Breast epithelium (tissue), 4 donors: ENCODE data around the gene S100A7A. TPM values are rescaled to one million over a fixed set of nuclear protein-coding genes. Genes with fewer than 3 reads are reported as not detected.
"Not testable (repeated sequence)": the region's sequence is repeated elsewhere in the genome, so short reads cannot be mapped to it uniquely, and the experiment has no call there.

Source experiments
- DNase-seq, 2 donors: peaks; one replicate each; pipeline ENCODE4 v3.0.0-alpha.2; 2019; ENCODE audit warnings: low spot score in 2 of 2
- H3K27ac ChIP-seq, 2 donors: fragments of 200-600 bp; sonication (generic) in 1 of 2; one replicate each; pipeline ENCODE4 v1.5.1; 2016 to 2019; ENCODE audit warnings: mild to moderate bottlenecking in 1 of 2
- H3K27me3 ChIP-seq, 2 donors: fragments of 200-600 bp; sonication (generic) in 1 of 2; one replicate each; pipeline versions ENCODE4 v1.5.1 to v1.6.0; 2017 to 2019; ENCODE audit warnings: control low read depth in 1 of 2, mild to moderate bottlenecking in 1 of 2
- H3K36me3 ChIP-seq: fragments of 200-600 bp; one replicate; pipeline ENCODE4 v1.5.1; 2019
- H3K4me1 ChIP-seq, 2 donors: fragments of 200-600 bp; sonication (generic); one replicate each; pipeline ENCODE4 v1.5.1; 2016 to 2019; ENCODE audit warnings: control low read depth in 1 of 2
- H3K4me3 ChIP-seq, 3 donors: fragments of 200-600 bp; sonication (generic); 1 replicate in 2 of 3; 2 replicates in 1 of 3; pipeline ENCODE4 v1.5.1; 2016 to 2019; ENCODE audit warnings: mild to moderate bottlenecking in 3 of 3, moderate library complexity in 2 of 3
- H3K9me3 ChIP-seq, 2 donors: fragments of 200-600 bp; sonication (generic) in 1 of 2; one replicate each; pipeline ENCODE4 v1.5.1; 2016 to 2019; ENCODE audit warnings: control low read depth in 1 of 2
- CTCF ChIP-seq, 3 donors: fragments of 450-650 bp; IDR thresholded peaks; one replicate each; pipeline ENCODE4 v1.5.1; 2016 to 2017; ENCODE audit warnings: antibody characterized with exemption in 3 of 3, mild to moderate bottlenecking in 3 of 3, moderate library complexity in 3 of 3
- POLR2A ChIP-seq: fragments of 450-650 bp; IDR thresholded peaks from one replicate; pipeline ENCODE4 v1.6.1; 2016; ENCODE audit warnings: antibody characterized with exemption, mild to moderate bottlenecking, moderate library complexity
- POLR2AphosphoS5 ChIP-seq, 3 donors: sonication (generic); formaldehyde crosslinking; IDR thresholded peaks; one replicate each; pipeline ENCODE4 v1.6.1; 2017; ENCODE audit warnings: antibody characterized with exemption in 3 of 3
- intact Hi-C: fragments of 100-400 bp; cut with DNase I; formaldehyde crosslinking; loops from one replicate; pipeline ENCODE4 v1.15.1; 2023; ENCODE audit warnings: low total_unique reads
- total RNA-seq, 3 donors: library from RNA; depleted of rRNA; stranded (reverse); fragments of >200 nt; gene quantifications; one replicate each; pipeline ENCODE4 v1.1.0, GENCODE V29; 2016

Gene S100A7A
- total RNA-seq, 3 donors from 2014 or later: not detected

- intact Hi-C loops: no loop called here
- H3K9me3 ChIP-seq: no peaks in the 10 kb centered on the region
- H3K4me3 ChIP-seq: no peak within 1 kb of the TSS
- no peaks in the 10 kb centered on the region for H3K36me3 ChIP-seq
- H3K4me1 ChIP-seq: no peaks in the 10 kb centered on the region
- H3K27ac ChIP-seq: no peak within 1 kb of the TSS
- DNase-seq: no peak
- TF ChIP-seq POLR2AphosphoS5 (IDR thresholded peaks at IDR 0.05): no peak
- no peak for TF ChIP-seq CTCF (IDR thresholded peaks at IDR 0.05)
- no peak for TF ChIP-seq POLR2A
- H3K27me3 ChIP-seq: no peaks in the 10 kb centered on the region
Measured at GRCh38 chr1:153460551-153460950, 44.2 kb downstream of the S100A7A start, which contains the start of gene S100A7. Gene S100A7, minus strand, starts transcription at chr1:153460651. Its CDS starts 1,638 bp downstream, at chr1:153459013.

GRCh38 chr1:153462741-153463140 is 46.4 kb downstream of the S100A7A start:
- H3K4me3 ChIP-seq, DNase-seq, intact Hi-C loops, H3K27me3 ChIP-seq, H3K27ac ChIP-seq, H3K36me3 ChIP-seq, H3K9me3 ChIP-seq, H3K4me1 ChIP-seq: not testable (repeated sequence)

- Histone ChIP-seq H3K27ac (no peak overlapping the region), H3K4me1 (no peaks in the 10 kb centered on the region), H3K9me3 (peaks cover 0 to 2% of the 10 kb centered on the region in 2 donors), H3K36me3 (no peaks in the 10 kb centered on the region), H3K27me3 (no peaks in the 10 kb centered on the region), H3K4me3 (no peak overlapping the region)
- intact Hi-C loops: no loop called here
- no peak for DNase-seq
- TF ChIP-seq POLR2AphosphoS5 (IDR thresholded peaks at IDR 0.05) (no peak), CTCF (IDR thresholded peaks at IDR 0.05) (peak in 2 of 3 donors; percentile 63 to 65), POLR2A (no peak)
Measured at GRCh38 chr1:153465811-153466636, 49.7 kb downstream of the S100A7A start.

- Histone ChIP-seq H3K4me3 (no peak overlapping the region), H3K9me3 (peaks cover 7 to 9% of the 10 kb centered on the region in 2 donors), H3K27ac (no peak overlapping the region), H3K4me1 (no peaks in the 10 kb centered on the region), H3K36me3 (no peaks in the 10 kb centered on the region), H3K27me3 (no peaks in the 10 kb centered on the region)
- intact Hi-C loops: no loop called here
- DNase-seq: no peak
- no peak for TF ChIP-seq POLR2AphosphoS5 (IDR thresholded peaks at IDR 0.05)
- TF ChIP-seq POLR2A: no peak
Measured at GRCh38 chr1:153466908-153467307, 50.6 kb downstream of the S100A7A start.

- intact Hi-C loops: no loop called here
- TF ChIP-seq CTCF (IDR thresholded peaks at IDR 0.05): no peak
- no peak for TF ChIP-seq POLR2AphosphoS5 (IDR thresholded peaks at IDR 0.05)
- TF ChIP-seq POLR2A: no peak
- no peak for DNase-seq
- Histone ChIP-seq H3K27me3 (no peaks in the 10 kb centered on the region), H3K4me1 (no peaks in the 10 kb centered on the region), H3K36me3 (no peaks in the 10 kb centered on the region), H3K9me3 (peaks cover 15 to 16% of the 10 kb centered on the region in 2 donors), H3K4me3 (no peak overlapping the region), H3K27ac (no peak overlapping the region)
Measured at GRCh38 chr1:153470707-153471106, 54.4 kb downstream of the S100A7A start.

Other genes with a start within 250 kb of the S100A7A start
- not detected for gene LELP1, start 213.1 kb upstream of the S100A7A start, total RNA-seq
- not detected for gene PRR9, start 198.9 kb upstream of the S100A7A start, total RNA-seq
- not detected for gene LORICRIN, start 156.8 kb upstream of the S100A7A start, total RNA-seq
- gene PGLYRP3, start 103.6 kb upstream of the S100A7A start, total RNA-seq: not detected
- not detected for gene PGLYRP4, start 67.7 kb upstream of the S100A7A start, total RNA-seq
- 100 to 1,000 TPM in 2 of 3 donors, 10 to 100 TPM in 1; 90.3 to 329 (median 208) TPM for gene S100A9, start 58.7 kb upstream of the S100A7A start, total RNA-seq
- gene S100A12, start 40.9 kb upstream of the S100A7A start, total RNA-seq: 1 to 10 TPM in 2 of 3 donors, not detected in 1; 1.3 to 1.8 TPM
- gene S100A8, start 25.4 kb upstream of the S100A7A start, total RNA-seq: 10 to 100 TPM; 13.1 to 37.4 (median 26.5) TPM
- gene S100A7, start 44.1 kb downstream of the S100A7A start, total RNA-seq: not detected
- 100 to 1,000 TPM; 351 to 861 (median 423) TPM for gene S100A6, start 119.5 kb downstream of the S100A7A start, total RNA-seq
- gene S100A5, start 124.4 kb downstream of the S100A7A start, total RNA-seq: not detected
- gene S100A4, start 129.3 kb downstream of the S100A7A start, total RNA-seq: 1,000 to 10,000 TPM in 1 of 3 donors, 100 to 1,000 TPM in 2; 177 to 1,015 (median 198) TPM
- 1 to 10 TPM in 2 of 3 donors, under 1 TPM in 1; 0.44 to 2.6 (median 2.2) TPM for gene S100A3, start 132.7 kb downstream of the S100A7A start, total RNA-seq
- 1 to 10 TPM in 1 of 3 donors, under 1 TPM in 1, not detected in 1; 0.33 to 5.4 TPM for gene S100A2, start 149.3 kb downstream of the S100A7A start, total RNA-seq
- gene S100A16, start 196.6 kb downstream of the S100A7A start, total RNA-seq: 100 to 1,000 TPM in 2 of 3 donors, 10 to 100 TPM in 1; 52.0 to 154 (median 102) TPM
- gene S100A14, start 199.8 kb downstream of the S100A7A start, total RNA-seq: 10 to 100 TPM in 2 of 3 donors, not detected in 1; 70.1 to 99.2 TPM
- 100 to 1,000 TPM; 163 to 221 (median 198) TPM for gene S100A13, start 211.0 kb downstream of the S100A7A start, total RNA-seq
- gene S100A1, start 211.9 kb downstream of the S100A7A start, total RNA-seq: 10 to 100 TPM in 2 of 3 donors, 1 to 10 TPM in 1; 6.1 to 40.0 (median 28.5) TPM
- 100 to 1,000 TPM in 1 of 3 donors, 10 to 100 TPM in 2; 37.1 to 112 (median 71.8) TPM for gene CHTOP, start 217.5 kb downstream of the S100A7A start, total RNA-seq
- 10 to 100 TPM; 43.3 to 70.7 (median 54.2) TPM for gene SNAPIN, start 242.2 kb downstream of the S100A7A start, total RNA-seq